HUES6 (cell line): ENCODE data around the gene GDE1.

Experiments used
- H3K27ac ChIP-seq: 2 replicates; pipeline ENCODE4 v1.7.0; 2013; ENCODE audit warnings: low read depth, mild to moderate bottlenecking, low read length, inconsistent platforms
- H3K27me3 ChIP-seq: 2 replicates; pipeline ENCODE4 v1.6.1; 2013; ENCODE audit warnings: low read length; ENCODE audit not compliant: control insufficient read depth, insufficient read depth
- H3K36me3 ChIP-seq: 2 replicates; pipeline ENCODE4 v1.6.1; 2013; ENCODE audit warnings: low read length; ENCODE audit not compliant: control insufficient read depth, insufficient read depth
- H3K4me1 ChIP-seq: 2 replicates; pipeline ENCODE4 v1.6.1; 2013; ENCODE audit warnings: low read length; ENCODE audit not compliant: control insufficient read depth, insufficient read depth
- H3K4me3 ChIP-seq: 2 replicates; pipeline ENCODE4 v1.5.1; 2013; ENCODE audit warnings: low read depth, low read length
- H3K9ac ChIP-seq: one replicate; pipeline ENCODE4 v1.6.1; 2013; ENCODE audit warnings: mild to moderate bottlenecking, low read length
- H3K9me3 ChIP-seq: 2 replicates; pipeline ENCODE4 v1.6.1; 2013; ENCODE audit warnings: low read depth, low read length; ENCODE audit not compliant: control insufficient read depth, insufficient read depth

GDE1 gene

GRCh38 chr16:19486051-19486450 lies 35.8 kb downstream of the GDE1 start:
- Histone ChIP-seq H3K4me3 (no peak overlapping the region), H3K9me3 (peaks cover 6% of the 10 kb centered on the region; the same call in 1 of the 2 replicates), H3K36me3 (no peaks in the 10 kb centered on the region), H3K27ac (no peak overlapping the region), H3K27me3 (no peaks in the 10 kb centered on the region), H3K4me1 (peaks cover 15% of the 10 kb centered on the region), H3K9ac (no peak overlapping the region)

- H3K4me1 ChIP-seq = peaks cover 15% of the 10 kb centered on the region
- no peak overlapping the region for H3K9ac ChIP-seq
- no peaks in the 10 kb centered on the region for H3K36me3 ChIP-seq
- H3K27ac ChIP-seq = no peak overlapping the region
- H3K4me3 ChIP-seq = no peak overlapping the region
- no peaks in the 10 kb centered on the region for H3K27me3 ChIP-seq
- peaks cover 6% of the 10 kb centered on the region; the same call in 1 of the 2 replicates for H3K9me3 ChIP-seq
Observed at GRCh38 chr16:19485611-19486010, 36.3 kb downstream of the GDE1 start.

- Histone ChIP-seq H3K27me3 (no peaks in the 10 kb centered on the region), H3K27ac (no peak overlapping the region), H3K4me1 (peaks cover 19% of the 10 kb centered on the region), H3K9me3 (peaks cover 6% of the 10 kb centered on the region; the same call in 1 of the 2 replicates), H3K36me3 (no peaks in the 10 kb centered on the region), H3K9ac (no peak overlapping the region), H3K4me3 (no peak overlapping the region)
Observed at GRCh38 chr16:19484096-19484495, 37.8 kb downstream of the GDE1 start.

- Histone ChIP-seq H3K27me3 (no peaks in the 10 kb centered on the region), H3K9ac (no peak overlapping the region), H3K9me3 (peaks cover 6% of the 10 kb centered on the region; the same call in 1 of the 2 replicates), H3K4me3 (no peak overlapping the region), H3K36me3 (no peaks in the 10 kb centered on the region), H3K27ac (no peak overlapping the region), H3K4me1 (peaks cover 5% of the 10 kb centered on the region; the same call in 1 of the 2 replicates)
Observed at GRCh38 chr16:19482291-19482690, 39.6 kb downstream of the GDE1 start.

GRCh38 chr16:19481769-19482168 lies 40.1 kb downstream of the GDE1 start:
- Histone ChIP-seq H3K9me3 (peaks cover 6% of the 10 kb centered on the region; the same call in 1 of the 2 replicates), H3K4me3 (no peak overlapping the region), H3K27me3 (no peaks in the 10 kb centered on the region), H3K9ac (no peak overlapping the region), H3K4me1 (peaks cover 5% of the 10 kb centered on the region; the same call in 1 of the 2 replicates), H3K27ac (no peak overlapping the region), H3K36me3 (no peaks in the 10 kb centered on the region)

- H3K27ac ChIP-seq = no peak overlapping the region
- no peak overlapping the region for H3K9ac ChIP-seq
- H3K4me3 ChIP-seq = no peak overlapping the region
- peaks cover 6% of the 10 kb centered on the region; the same call in 1 of the 2 replicates for H3K9me3 ChIP-seq
- H3K36me3 ChIP-seq = no peaks in the 10 kb centered on the region
- peaks cover 5% of the 10 kb centered on the region; the same call in 1 of the 2 replicates for H3K4me1 ChIP-seq
- H3K27me3 ChIP-seq = no peaks in the 10 kb centered on the region
Observed at GRCh38 chr16:19481296-19481695, 40.6 kb downstream of the GDE1 start.

- H3K36me3 ChIP-seq = no peaks in the 10 kb centered on the region
- H3K9me3 ChIP-seq = no peaks in the 10 kb centered on the region
- no peak overlapping the region for H3K9ac ChIP-seq
- no peak overlapping the region for H3K27ac ChIP-seq
- H3K4me3 ChIP-seq = no peak overlapping the region
- no peaks in the 10 kb centered on the region for H3K27me3 ChIP-seq
- peaks cover 5% of the 10 kb centered on the region; the same call in 1 of the 2 replicates for H3K4me1 ChIP-seq
Observed at GRCh38 chr16:19479302-19479721, 42.6 kb downstream of the GDE1 start.

GRCh38 chr16:19478505-19478904 lies 43.4 kb downstream of the GDE1 start:
- Histone ChIP-seq H3K36me3 (no peaks in the 10 kb centered on the region), H3K9me3 (no peaks in the 10 kb centered on the region), H3K9ac (no peak overlapping the region), H3K27ac (no peak overlapping the region), H3K27me3 (no peaks in the 10 kb centered on the region), H3K4me3 (no peak overlapping the region), H3K4me1 (peaks cover 5% of the 10 kb centered on the region; the same call in 1 of the 2 replicates)

GRCh38 chr16:19474617-19475016 lies 47.3 kb downstream of the GDE1 start:
- no peaks in the 10 kb centered on the region for H3K36me3 ChIP-seq
- no peak overlapping the region for H3K4me3 ChIP-seq
- H3K9me3 ChIP-seq = no peaks in the 10 kb centered on the region
- H3K27me3 ChIP-seq = no peaks in the 10 kb centered on the region
- H3K9ac ChIP-seq = no peak overlapping the region
- H3K27ac ChIP-seq = no peak overlapping the region
- peaks cover 5% of the 10 kb centered on the region; the same call in 1 of the 2 replicates for H3K4me1 ChIP-seq

- Histone ChIP-seq H3K4me1 (no peaks in the 10 kb centered on the region; the same call in 1 of the 2 replicates), H3K9ac (no peak overlapping the region), H3K27me3 (no peaks in the 10 kb centered on the region), H3K9me3 (peaks cover 10% of the 10 kb centered on the region; the same call in 1 of the 2 replicates), H3K36me3 (no peaks in the 10 kb centered on the region), H3K4me3 (no peak overlapping the region), H3K27ac (no peak overlapping the region)
Observed at GRCh38 chr16:19472482-19472881, 49.4 kb downstream of the GDE1 start.

- no peaks in the 10 kb centered on the region for H3K27me3 ChIP-seq
- H3K9ac ChIP-seq = no peak overlapping the region
- H3K27ac ChIP-seq = no peak overlapping the region
- H3K4me1 ChIP-seq = no peaks in the 10 kb centered on the region
- H3K4me3 ChIP-seq = no peak overlapping the region
- no peaks in the 10 kb centered on the region for H3K36me3 ChIP-seq
- H3K9me3 ChIP-seq = peaks cover 10% of the 10 kb centered on the region; the same call in 1 of the 2 replicates
Observed at GRCh38 chr16:19468300-19468699, 53.6 kb downstream of the GDE1 start.
